T follicular helper cell (primary cell): Measurements from ENCODE around the gene SAMD7.

Experiments
- DNase-seq: peaks from one replicate; pipeline ENCODE4 v3.0.0-alpha.2; 2020; ENCODE audit warnings: low read depth
- total RNA-seq, 2 experiments: gene quantifications; one replicate each; lab custom pipeline; 2026; lab: John Stamatoyannopoulos, UW

Gene SAMD7, protein sequence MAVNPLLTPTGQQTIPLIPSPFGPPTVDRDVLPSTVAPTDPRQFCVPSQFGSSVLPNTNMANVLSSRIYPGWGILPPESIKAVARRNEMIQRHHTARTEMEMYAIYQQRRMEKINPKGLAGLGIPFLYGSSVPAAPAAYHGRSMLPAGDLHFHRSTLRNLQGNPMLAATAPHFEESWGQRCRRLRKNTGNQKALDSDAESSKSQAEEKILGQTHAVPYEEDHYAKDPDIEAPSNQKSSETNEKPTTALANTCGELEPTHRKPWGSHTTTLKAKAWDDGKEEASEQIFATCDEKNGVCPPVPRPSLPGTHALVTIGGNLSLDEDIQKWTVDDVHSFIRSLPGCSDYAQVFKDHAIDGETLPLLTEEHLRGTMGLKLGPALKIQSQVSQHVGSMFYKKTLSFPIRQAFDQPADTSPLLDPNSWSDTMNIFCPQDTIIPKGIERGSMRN
- 0 reads per million in 2 experiments for total RNA-seq

GRCh38 chr3:169911272-169911671 is at the start of gene SAMD7:
SAMD7 (plus strand) TSS chr3:169911572; CDS start chr3:169919499, 7,927 bp downstream.
- DNase-seq, result no peak

DNA sequence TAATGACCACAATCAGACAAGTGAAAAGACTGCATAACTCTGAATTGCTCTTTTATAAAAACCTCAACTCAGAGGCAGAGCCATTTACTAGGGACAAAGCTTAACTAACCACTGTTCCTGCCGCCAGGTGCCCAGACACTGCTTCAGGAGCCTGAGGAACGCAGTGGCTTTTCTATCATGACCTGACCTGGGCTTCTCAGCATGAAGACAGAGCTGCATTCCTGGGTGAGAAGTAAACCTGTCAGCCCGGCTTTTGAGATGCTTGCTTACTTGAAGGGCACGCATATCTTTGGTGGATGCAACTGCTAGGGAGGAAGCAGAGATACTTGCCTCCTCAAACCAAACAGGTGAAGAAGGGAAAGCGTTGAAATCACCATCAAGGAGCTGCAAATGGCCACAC is 49.5 kb upstream of the SAMD7 start:
- DNase-seq, result no peak

DNA sequence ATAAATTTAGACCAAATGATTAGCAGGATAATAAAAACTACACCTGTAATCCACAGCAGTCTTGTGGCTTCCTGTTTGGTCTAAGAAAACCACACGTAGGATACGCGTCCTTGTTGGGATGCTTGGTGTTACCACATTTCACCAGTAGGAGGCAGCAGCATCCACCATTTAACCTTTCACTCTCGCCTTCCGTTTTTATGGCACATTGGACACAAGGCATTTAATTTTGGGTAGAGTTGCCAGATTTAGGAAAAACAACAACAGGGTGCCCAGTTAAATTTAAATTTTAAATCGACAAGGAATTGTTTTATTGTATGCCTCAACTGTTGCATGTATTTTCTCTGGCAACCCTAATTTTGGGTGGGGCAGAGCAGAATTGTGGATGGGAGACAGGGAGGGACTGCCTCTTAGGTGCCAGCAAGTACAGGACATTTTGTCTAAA is 47.9 kb upstream of the SAMD7 start:
- peak; percentile 44 for DNase-seq

GRCh38 chr3:169864270-169864669 is 47.1 kb upstream of the SAMD7 start:
- no peak for DNase-seq

GRCh38 chr3:169865176-169865767 is 46.1 kb upstream of the SAMD7 start:
- DNase-seq, result no peak

DNA sequence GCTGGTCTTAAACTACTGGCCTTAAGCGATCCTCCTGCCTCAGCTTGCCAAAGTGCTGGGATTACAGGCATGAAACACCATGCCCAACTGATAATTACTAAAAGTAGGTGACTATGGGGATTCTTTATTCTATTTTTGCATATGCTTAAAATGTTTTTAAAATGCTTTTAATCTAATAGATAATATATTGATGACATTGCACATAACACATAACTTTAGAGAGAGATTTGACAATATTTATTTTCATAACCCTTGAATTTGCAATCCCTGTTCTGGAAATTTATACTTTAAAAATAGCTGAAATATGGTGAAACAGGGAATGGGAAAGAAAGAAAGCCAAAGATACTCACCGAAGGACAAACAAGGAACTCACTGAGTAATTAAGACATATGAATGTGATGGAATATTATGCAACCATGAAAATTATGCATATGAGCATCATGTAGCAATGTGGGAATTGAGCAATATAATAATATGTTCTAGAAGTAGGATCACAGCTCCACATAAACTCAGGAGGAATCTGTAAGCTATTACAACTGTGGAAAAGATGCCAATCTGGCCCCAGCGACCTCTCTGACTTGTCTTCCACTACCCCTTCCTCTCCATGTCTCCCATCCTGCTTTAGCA is 43.7 kb upstream of the SAMD7 start:
- no peak for DNase-seq

- no peak for DNase-seq
Measured at GRCh38 chr3:169868369-169868768, 43.0 kb upstream of the SAMD7 start.

- DNase-seq, result no peak
Measured at GRCh38 chr3:169869484-169870220, 41.7 kb upstream of the SAMD7 start, which contains the start of gene LRRC31. LRRC31 (minus strand) TSS chr3:169869935; CDS start chr3:169869807, 128 bp downstream.

DNA sequence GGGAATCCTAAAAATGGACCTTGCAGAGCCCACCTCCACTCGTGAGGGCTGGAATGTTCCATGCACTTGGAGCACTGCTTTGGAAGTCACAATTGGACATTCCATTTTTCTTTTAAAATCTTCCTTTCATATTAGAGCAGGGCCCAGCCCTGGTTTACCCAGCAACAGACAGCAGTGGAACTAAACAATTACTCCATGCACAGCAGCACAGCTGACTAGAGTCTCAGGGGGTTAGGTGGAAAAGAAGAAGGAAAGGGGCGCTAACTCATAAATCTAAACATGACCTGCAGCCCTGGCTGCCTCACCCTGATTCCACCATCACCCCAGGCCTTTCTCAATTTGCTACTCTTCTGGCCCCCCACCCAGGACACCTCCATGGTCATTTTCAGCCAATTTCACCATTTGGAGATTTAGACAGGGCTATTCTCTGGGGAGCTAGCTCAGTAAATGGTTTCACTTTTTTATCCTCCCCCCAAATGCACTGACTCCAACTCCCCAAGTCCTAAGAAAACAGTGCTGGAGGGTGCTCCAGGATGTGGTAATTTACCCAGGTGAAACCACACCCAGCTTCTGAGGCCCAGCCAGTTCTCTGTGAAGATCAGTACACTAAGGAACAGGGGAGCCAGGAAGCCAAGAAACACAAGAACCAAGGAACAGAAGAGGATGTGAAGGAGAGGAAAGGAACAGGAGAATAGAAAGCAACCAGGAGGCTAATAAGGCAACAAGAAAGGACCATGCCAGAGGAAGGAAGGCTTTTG is 40.1 kb upstream of the SAMD7 start:
- DNase-seq, result no peak

DNA sequence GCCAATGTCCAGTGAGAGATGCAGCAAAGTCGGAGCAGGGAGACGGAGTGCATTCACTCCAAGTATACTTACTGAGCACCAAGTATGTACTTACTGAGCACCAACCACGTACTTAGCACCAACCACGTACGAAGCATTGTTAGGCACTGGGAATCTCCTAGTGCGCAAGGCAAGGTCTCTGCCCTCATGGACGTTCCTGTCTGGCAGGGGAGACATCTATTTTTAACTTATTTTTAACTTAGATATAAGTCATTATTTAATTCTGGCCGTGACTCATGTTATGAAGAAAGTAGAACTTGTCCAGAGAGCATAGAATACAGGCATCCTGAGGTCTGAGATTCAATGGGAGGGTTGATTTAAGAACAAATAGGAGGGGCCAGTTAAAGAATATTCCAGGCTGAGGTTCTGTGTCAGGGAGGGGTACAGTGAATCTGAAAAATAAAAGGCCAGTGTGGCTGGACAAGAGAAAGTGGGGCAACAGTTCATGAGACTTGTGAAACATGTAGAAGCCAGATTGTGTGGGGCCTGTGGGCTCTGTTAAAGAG is 32.3 kb upstream of the SAMD7 start:
- DNase-seq, result no peak

- DNase-seq, result no peak
Measured at GRCh38 chr3:169879845-169880575, 31.4 kb upstream of the SAMD7 start.

GRCh38 chr3:169880576-169881250 is 30.7 kb upstream of the SAMD7 start:
- DNase-seq, result no peak

- DNase-seq, result no peak
Measured at GRCh38 chr3:169886671-169887070, 24.7 kb upstream of the SAMD7 start.

DNA sequence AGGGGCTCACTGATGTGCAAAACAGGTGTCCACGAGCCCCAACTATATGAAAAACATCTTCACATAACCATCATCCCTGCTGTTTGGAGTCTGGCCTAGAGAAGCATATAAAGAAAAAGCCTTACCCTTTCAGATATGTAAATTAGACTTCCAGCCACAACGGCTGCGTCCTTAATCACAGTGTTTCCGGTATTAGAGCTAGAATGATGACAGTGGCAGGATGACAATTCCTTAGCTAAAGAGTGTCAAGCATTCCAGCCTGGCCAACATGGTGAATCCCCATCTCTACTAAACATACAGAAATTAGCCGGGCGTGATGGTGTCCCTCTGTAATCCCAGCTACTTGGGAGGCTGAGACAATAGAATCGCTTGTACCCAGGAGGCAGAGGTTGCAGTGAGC is 19.5 kb upstream of the SAMD7 start:
- DNase-seq, result no peak

DNA sequence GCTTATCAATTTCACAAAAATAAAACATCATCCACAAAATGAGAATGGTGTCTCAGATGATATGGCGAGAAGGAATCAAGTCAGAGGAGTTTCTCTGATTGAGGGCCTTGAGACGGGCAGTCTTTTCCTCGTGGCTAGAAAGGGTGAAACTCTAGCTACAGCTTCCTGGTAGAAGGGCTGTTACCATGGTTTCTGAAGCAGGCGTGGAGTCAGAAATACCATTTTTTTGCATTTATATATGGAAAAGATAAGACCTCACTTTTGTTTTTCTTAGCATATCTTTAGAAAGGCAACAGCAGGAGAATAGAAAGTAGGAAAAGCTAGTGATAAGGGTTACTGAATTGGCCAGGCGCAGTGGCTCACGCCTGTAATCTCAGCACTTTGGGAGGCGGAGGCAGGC is 17.3 kb upstream of the SAMD7 start:
- DNase-seq, result no peak

GRCh38 chr3:169895072-169895471 is 16.3 kb upstream of the SAMD7 start:
- DNase-seq, result no peak

GRCh38 chr3:169897284-169897683 is 14.1 kb upstream of the SAMD7 start:
- DNase-seq, result no peak

DNA sequence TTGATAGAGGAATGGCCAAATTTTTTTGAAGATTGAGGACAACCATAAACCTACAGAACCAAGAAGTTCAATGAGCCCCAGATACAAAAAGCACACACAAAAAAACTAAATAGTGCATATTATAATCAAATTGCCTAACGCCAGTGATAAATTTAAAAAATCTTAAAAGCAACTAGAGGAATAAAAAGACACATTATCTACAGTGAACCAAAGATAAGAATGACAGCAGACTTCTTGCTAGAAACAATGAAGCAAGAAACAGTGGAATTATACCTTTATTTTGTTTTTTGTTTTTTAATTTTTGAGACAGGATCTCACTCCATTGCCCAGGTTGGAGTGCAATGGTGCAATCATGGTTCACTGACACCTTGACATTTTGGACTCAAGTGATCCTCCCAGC is 9.9 kb upstream of the SAMD7 start:
- DNase-seq, result no peak

DNA sequence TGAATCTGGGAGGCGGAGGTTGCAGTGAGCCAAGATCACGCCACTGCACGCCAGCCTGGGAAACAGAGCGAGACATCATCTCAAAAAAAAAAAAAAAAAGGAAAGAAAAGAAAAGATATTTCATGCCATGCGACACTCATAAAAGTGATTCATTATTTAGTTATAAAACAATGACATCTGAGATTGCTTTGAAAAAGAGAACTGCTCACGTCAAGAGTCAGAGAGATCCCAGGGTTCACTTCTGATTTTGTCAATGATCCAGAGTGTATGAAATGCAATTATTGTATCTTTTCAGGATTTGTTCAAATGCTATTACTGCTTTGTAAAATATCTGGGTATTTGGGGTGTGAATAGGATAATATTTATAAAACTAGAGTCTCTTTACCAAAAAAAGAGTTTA is 6.0 kb upstream of the SAMD7 start:
- no peak for DNase-seq

DNA sequence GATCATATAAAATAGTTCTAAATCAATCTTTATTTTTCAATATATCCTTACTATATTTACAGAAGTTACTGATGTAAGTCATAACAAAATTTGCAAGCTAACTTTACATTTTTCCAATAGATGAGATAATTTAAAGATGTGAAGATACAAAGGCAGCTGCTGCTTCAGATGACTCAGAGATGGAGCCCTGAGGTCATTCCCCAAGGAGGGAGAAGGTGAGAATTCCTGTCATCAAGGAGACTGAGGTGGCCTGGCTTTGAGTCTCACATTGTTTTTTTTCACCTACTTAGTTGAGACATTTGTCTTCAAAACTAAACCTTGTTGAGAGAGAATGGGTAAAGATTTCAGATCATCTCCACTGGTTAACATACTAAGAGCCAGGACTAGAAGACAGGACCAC is 3.9 kb upstream of the SAMD7 start:
- DNase-seq, result no peak
